K562 (cell line): Measurements from ENCODE around the gene THAP11. TPM values are rescaled to one million over a fixed set of nuclear protein-coding genes. Genes with fewer than 3 reads are reported as not detected.

Experiments
- AFF4 ChIP-seq: sonication (generic); formaldehyde crosslinking; IDR thresholded peaks from 2 replicates; pipeline ENCODE4 v1.8.0; 2023; ENCODE audit warnings: mild to moderate bottlenecking, missing genetic modification reagents
- ARID3A ChIP-seq: IDR thresholded peaks from 2 replicates; pipeline ENCODE4 v1.6.1; 2012; ENCODE audit warnings: low read depth, low read length, improper control_type of control experiment, borderline replicate concordance
- CEBPB ChIP-seq: fragments of 450-650 bp; IDR thresholded peaks from 2 replicates; pipeline ENCODE4 v1.6.1; 2016; ENCODE audit warnings: missing genetic modification characterization, missing compliant biosample characterization
- CEBPG ChIP-seq, 3 experiments: fragments of 200-800 bp in 1 of 3; sonication (Bioruptor generic) in 1 of 3; sonication (generic) in 1 of 3; formaldehyde crosslinking in 1 of 3; IDR thresholded peaks in 2 of 3; conservative IDR thresholded peaks in 1 of 3; 2 replicates each; pipeline versions ENCODE4 v1.6.1 to v1.8.0; 2016 to 2022; ENCODE audit warnings: missing compliant biosample characterization in 2 of 3, missing genetic modification characterization in 2 of 3, mild to moderate bottlenecking in 1 of 3, missing genetic modification reagents in 1 of 3
- E4F1 ChIP-seq: fragments of 250-450 bp; sonication (Bioruptor Pico); IDR thresholded peaks from 2 replicates; pipeline ENCODE4 v1.5.0; 2021; ENCODE audit warnings: mild to moderate bottlenecking, borderline replicate concordance
- FOSL1 ChIP-seq: fragments of 200-800 bp; sonication (Bioruptor generic); conservative IDR thresholded peaks from 2 replicates; pipeline ENCODE4 v1.6.1; 2016; ENCODE audit warnings: missing genetic modification characterization, missing compliant biosample characterization
- ZNF609 ChIP-seq: sonication (generic); formaldehyde crosslinking; IDR thresholded peaks from 2 replicates; pipeline ENCODE4 v1.8.1; 2023; ENCODE audit warnings: missing genetic modification reagents, mild to moderate bottlenecking, borderline replicate concordance
- polyA plus RNA-seq, 8 experiments: library from polyadenylated mRNA; depleted of rRNA in 4 of 8; stranded (reverse) in 5 of 8; unstranded in 3 of 8; fragments of >200 nt; fragmentation: Nextera tagmentation in 2 of 8; fragmentation: Illumina TruSeq in 1 of 8; extraction: Ambion mirVana in 2 of 8; extraction: Trizol in 1 of 8; gene quantifications; 2 replicates each; pipeline versions ENCODE4 v1.2.1 to v1.2.3, GENCODE V29; 2011 to 2014; ENCODE audit warnings: inconsistent platforms in 1 of 8, missing spikeins in 1 of 8
- total RNA-seq, 7 experiments: library from RNA; depleted of rRNA in 6 of 7; stranded (reverse); fragments of >200 nt in 6 of 7; fragmentation: Illumina TruSeq in 2 of 7; extraction: Trizol in 2 of 7; gene quantifications; 2 replicates each; pipeline versions ENCODE4 v1.2.1 to v1.2.3, GENCODE V29; 2011 to 2021; ENCODE audit warnings: low replicate concordance in 1 of 7
- TF ChIP-seq, protein P1 (sequence below): fragments of 250-450 bp; sonication (Bioruptor Pico); IDR thresholded peaks from 2 replicates; pipeline ENCODE4 v1.5.0; 2020; ENCODE audit warnings: mild to moderate bottlenecking, borderline replicate concordance

Gene THAP11
- total and polyA plus RNA-seq, 9 of the 15 experiments (the other 6 are each of a cell fraction or from before 2014, with no cell fraction given) = 2.4 to 31.6 (median 21.4) TPM

DNA sequence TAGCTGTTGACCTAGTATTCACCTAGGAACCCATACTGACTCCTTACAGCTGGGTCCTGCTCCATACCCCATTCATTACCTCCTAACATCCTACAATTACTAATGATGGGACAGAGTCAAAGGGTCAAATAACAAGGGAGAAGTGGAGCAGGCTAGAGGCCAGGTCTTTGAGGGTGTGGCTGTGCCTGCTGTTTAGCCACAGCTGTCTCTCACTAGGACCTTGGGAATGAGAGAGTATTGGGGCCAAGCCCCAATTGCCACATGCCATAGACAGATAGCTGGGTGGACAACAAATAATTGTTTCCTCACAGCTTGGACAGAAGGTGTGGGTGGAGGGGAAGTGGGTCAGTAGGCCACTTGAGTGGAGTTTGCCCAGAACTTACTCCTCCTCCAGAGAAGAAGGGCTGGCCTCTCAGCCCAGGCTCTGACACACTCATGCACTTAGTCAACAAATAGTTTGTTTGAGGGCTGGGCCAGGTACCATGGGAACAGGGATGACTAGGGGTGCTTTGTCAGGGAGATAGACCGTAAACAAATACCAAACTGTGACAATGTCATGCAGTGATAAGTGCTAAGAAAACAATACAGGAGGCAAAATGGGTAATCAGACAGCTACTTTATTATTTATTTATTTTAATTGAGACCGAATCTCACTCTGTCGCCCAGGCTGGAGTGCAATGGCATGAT is 15.6 kb downstream of the THAP11 start (continued):
- no peak for TF ChIP-seq CEBPG (CRISPR knock-in tag; IDR thresholded peaks at IDR 0.05)
- TF ChIP-seq CEBPG (tag; conservative IDR thresholded peaks at IDR 0.05 in 1 of 2, IDR thresholded peaks at IDR 0.05 in 1 of 2) = peak; percentile 13 to 70; a peak in 2 of 4 replicates
- no peak for TF ChIP-seq AFF4 (CRISPR knock-in tag)
- TF ChIP-seq ZNF609 (CRISPR knock-in tag) = no peak
- TF ChIP-seq CEBPB (tag) = 0 out of 2 replicates have a peak, but pooled peaks have one; percentile 20
- no peak for TF ChIP-seq ARID3A
- peak; percentile 96 for TF ChIP-seq FOSL1 (tag)
- TF ChIP-seq E4F1 (CRISPR knock-in tag) = no peak
- TF ChIP-seq, protein P1, sequence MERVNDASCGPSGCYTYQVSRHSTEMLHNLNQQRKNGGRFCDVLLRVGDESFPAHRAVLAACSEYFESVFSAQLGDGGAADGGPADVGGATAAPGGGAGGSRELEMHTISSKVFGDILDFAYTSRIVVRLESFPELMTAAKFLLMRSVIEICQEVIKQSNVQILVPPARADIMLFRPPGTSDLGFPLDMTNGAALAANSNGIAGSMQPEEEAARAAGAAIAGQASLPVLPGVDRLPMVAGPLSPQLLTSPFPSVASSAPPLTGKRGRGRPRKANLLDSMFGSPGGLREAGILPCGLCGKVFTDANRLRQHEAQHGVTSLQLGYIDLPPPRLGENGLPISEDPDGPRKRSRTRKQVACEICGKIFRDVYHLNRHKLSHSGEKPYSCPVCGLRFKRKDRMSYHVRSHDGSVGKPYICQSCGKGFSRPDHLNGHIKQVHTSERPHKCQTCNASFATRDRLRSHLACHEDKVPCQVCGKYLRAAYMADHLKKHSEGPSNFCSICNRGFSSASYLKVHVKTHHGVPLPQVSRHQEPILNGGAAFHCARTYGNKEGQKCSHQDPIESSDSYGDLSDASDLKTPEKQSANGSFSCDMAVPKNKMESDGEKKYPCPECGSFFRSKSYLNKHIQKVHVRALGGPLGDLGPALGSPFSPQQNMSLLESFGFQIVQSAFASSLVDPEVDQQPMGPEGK (CRISPR knock-in tag) = no peak
